Retinal pigment epithelial cell (primary cell): ENCODE measurements around the gene LAMC2.

Source experiments
- DNase-seq: peaks from one replicate; pipeline ENCODE4 v3.0.0-alpha.2; 2010; ENCODE audit warnings: low read depth
- H3K4me3 ChIP-seq: 2 replicates; pipeline ENCODE4 v1.5.1; 2011; ENCODE audit warnings: mild to moderate bottlenecking, low read length, control low read depth, moderate library complexity
- TF ChIP-seq, protein P1 (sequence below): conservative IDR thresholded peaks from 2 replicates; pipeline ENCODE4 v1.5.1; 2011; ENCODE audit warnings: low read depth, low read length, control low read depth, inconsistent platforms

Gene LAMC2

DNA sequence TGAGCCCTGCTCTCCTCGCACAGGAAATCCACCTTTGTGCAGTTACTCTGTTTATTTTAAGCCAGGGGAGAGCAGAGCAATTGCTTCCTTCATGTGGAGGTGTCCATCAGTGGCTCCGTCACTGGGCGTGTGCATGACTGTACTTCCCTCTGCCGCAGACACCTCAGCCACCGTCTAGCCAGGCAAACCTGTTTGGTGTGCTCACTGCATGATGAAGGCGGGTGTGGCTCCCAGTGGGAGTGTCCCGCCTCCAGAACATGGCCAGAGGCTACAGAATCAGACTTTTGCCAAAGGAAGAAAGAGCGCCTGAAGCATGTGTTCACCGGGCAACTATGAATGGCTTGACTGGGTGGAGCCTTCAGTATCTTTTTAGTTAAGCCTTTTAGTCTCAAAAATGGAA, 26.1 kb upstream of the LAMC2 start:
- DNase-seq, result no peak
- TF ChIP-seq, protein P1, sequence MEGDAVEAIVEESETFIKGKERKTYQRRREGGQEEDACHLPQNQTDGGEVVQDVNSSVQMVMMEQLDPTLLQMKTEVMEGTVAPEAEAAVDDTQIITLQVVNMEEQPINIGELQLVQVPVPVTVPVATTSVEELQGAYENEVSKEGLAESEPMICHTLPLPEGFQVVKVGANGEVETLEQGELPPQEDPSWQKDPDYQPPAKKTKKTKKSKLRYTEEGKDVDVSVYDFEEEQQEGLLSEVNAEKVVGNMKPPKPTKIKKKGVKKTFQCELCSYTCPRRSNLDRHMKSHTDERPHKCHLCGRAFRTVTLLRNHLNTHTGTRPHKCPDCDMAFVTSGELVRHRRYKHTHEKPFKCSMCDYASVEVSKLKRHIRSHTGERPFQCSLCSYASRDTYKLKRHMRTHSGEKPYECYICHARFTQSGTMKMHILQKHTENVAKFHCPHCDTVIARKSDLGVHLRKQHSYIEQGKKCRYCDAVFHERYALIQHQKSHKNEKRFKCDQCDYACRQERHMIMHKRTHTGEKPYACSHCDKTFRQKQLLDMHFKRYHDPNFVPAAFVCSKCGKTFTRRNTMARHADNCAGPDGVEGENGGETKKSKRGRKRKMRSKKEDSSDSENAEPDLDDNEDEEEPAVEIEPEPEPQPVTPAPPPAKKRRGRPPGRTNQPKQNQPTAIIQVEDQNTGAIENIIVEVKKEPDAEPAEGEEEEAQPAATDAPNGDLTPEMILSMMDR, result no peak
- no peak overlapping the region for H3K4me3 ChIP-seq

GRCh38 chr1:183161391-183161790, 24.7 kb upstream of the LAMC2 start:
- no peak overlapping the region for H3K4me3 ChIP-seq
- TF ChIP-seq, protein P1, result no peak
- no peak for DNase-seq

DNA sequence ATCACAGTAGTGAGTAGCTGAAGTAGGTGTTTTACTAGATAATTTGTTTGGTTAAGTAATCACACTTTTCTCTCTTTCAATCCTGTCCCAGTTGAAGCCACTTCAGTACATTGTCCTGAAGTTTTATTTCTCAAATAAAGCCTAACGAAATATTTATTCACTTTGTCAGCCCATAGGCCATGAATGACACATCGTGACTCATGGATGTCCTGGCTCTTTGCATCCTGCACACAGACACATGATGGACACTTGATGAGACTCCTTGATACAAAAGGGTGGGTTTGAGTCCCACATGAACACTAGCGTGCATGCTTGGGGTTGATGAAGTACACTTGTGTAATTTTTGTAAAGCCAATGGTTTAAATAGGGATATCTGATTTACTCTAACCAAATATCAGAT, 22.7 kb upstream of the LAMC2 start:
- H3K4me3 ChIP-seq, result no peak overlapping the region

GRCh38 chr1:183164340-183164739, 21.7 kb upstream of the LAMC2 start:
- peak; percentile 93 for DNase-seq
- H3K4me3 ChIP-seq, result no peak overlapping the region
- TF ChIP-seq, protein P1, result no peak

More for the DNA sequence above, 22.7 kb upstream of the LAMC2 start:
- TF ChIP-seq, protein P1, result no peak
- no peak for DNase-seq

- TF ChIP-seq, protein P1, result no peak
- H3K4me3 ChIP-seq, result no peak overlapping the region
- no peak for DNase-seq
Measured at GRCh38 chr1:183164963-183165362, 21.1 kb upstream of the LAMC2 start.

- DNase-seq, result no peak
- TF ChIP-seq, protein P1, result no peak
- no peak overlapping the region for H3K4me3 ChIP-seq
Measured at GRCh38 chr1:183165456-183165855, 20.6 kb upstream of the LAMC2 start.

- TF ChIP-seq, protein P1, result no peak
- H3K4me3 ChIP-seq, result no peak overlapping the region
- DNase-seq, result no peak
Measured at GRCh38 chr1:183166454-183166853, 19.6 kb upstream of the LAMC2 start.
